SKM-1 (cell line): ENCODE data around the gene PCDHGA8.
"Not testable (repeated sequence)": the region's sequence is repeated elsewhere in the genome, so short reads cannot be mapped to it uniquely, and the experiment has no call there.

ENCODE experiments used
- DNase-seq: peaks from one replicate; lab custom pipeline; 2025; ENCODE audit not compliant: unreplicated experiment; lab: John Stamatoyannopoulos, UW

Gene PCDHGA8

GRCh38 chr5:141430332-141431113 lies 38.1 kb downstream of the PCDHGA8 start, which contains the start of gene PCDHGA12:
Gene PCDHGA12 (plus strand): TSS chr5:141430507. CDS start chr5:141430760, 253 bp downstream.
- no peak for DNase-seq

- DNase-seq, result no peak
Observed at GRCh38 chr5:141431286-141431685, 38.9 kb downstream of the PCDHGA8 start.

GRCh38 chr5:141432308-141432707 lies 39.9 kb downstream of the PCDHGA8 start:
- DNase-seq, result not testable (repeated sequence)

DNA sequence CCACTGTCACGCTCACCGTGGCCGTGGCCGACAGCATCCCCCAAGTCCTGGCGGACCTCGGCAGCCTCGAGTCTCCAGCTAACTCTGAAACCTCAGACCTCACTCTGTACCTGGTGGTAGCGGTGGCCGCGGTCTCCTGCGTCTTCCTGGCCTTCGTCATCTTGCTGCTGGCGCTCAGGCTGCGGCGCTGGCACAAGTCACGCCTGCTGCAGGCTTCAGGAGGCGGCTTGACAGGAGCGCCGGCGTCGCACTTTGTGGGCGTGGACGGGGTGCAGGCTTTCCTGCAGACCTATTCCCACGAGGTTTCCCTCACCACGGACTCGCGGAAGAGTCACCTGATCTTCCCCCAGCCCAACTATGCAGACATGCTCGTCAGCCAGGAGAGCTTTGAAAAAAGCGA lies 40.3 kb downstream of the PCDHGA8 start:
- DNase-seq, result not testable (repeated sequence)

DNA sequence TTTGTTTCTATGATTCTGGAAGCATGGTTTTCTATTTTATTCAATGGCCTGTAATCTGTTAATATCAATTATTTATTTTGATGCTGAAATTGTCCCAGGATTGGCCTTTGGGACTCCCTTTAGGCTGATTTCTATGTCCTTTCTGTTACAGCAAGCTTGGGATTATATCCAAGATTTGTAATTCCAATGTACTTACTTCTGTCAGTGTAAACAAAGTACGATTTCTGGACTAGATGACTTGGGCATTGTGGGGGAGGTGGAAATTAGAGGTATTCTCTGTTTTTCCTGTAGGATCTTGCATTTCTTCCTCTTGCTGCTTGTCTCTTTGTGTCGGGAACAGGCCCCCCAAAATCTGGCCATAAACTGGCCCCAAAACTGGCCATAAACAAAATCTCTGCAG lies 41.6 kb downstream of the PCDHGA8 start:
- DNase-seq, result no peak

- DNase-seq, result no peak
Observed at GRCh38 chr5:141437221-141437620, 44.8 kb downstream of the PCDHGA8 start.

GRCh38 chr5:141439411-141440141 lies 47.1 kb downstream of the PCDHGA8 start:
- DNase-seq, result no peak

DNA sequence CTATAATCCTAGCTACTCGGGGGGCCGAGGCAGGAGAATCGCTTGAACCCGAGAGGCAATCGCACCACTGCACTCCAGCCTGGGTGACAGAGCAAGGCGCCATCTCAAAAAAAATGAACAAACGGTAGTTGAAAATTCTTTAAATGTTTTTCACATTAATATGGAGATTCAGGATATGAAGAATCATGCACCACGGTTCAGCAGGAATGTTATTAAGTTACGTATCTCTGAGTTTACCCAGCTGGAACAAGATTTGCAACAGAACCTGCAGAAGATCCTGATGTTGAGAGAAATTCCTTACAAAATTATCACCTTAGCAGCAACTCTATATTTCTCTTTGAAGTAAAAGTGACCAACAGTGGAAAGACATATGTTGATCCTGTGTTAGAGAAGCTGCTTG lies 47.9 kb downstream of the PCDHGA8 start:
- DNase-seq, result no peak

DNA sequence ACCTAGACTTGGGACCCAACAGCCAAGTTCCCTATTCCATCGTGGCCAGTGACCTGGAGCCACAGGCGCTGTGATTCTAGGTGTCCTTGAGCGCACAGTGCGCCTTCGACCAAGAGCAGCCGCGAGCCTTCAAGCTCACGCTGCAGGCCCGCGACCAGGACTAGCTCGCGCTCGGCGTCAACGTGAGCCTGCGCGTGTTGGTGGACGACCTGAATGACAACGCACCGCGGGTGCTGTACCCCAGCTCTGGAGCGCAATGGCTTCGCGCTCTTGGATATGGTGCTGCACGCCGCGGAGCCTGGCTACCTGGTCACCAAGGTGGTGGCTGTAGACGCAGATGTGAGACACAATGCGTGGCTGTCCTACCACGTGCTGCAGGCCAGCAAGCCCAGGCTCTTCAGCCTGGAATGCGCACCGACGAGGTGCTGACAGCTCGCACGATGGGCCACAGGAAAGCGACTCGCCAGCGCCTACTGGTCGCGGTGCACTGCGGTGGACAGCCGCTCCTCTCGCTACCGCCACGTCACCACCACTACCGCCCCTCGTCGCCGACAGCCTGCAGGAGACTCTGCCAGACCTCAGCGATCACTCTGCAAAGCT lies 49.2 kb downstream of the PCDHGA8 start:
- DNase-seq, result no peak
